NCI-H2029 (cell line): ENCODE results near the gene CFAP74.

Source experiments
- DNase-seq: peaks from one replicate; lab custom pipeline; 2025; lab: John Stamatoyannopoulos, UW

CFAP74 gene

GRCh38 chr1:2003541-2004131, at the start of gene CFAP74:
Gene CFAP74 (minus strand): TSS chr1:2003786. CDS start chr1:1990956, 12,830 bp downstream.
- no peak for DNase-seq

- no peak for DNase-seq
Observed at GRCh38 chr1:2053217-2053616, 49.6 kb upstream of the CFAP74 start.

- DNase-seq, result no peak
Observed at GRCh38 chr1:2052756-2053155, 49.2 kb upstream of the CFAP74 start.

GRCh38 chr1:2052054-2052679, 48.6 kb upstream of the CFAP74 start:
- DNase-seq, result no peak

- no peak for DNase-seq
Observed at GRCh38 chr1:2050793-2051682, 47.5 kb upstream of the CFAP74 start.

- DNase-seq, result no peak
Observed at GRCh38 chr1:2050461-2050792, 46.8 kb upstream of the CFAP74 start.

DNA sequence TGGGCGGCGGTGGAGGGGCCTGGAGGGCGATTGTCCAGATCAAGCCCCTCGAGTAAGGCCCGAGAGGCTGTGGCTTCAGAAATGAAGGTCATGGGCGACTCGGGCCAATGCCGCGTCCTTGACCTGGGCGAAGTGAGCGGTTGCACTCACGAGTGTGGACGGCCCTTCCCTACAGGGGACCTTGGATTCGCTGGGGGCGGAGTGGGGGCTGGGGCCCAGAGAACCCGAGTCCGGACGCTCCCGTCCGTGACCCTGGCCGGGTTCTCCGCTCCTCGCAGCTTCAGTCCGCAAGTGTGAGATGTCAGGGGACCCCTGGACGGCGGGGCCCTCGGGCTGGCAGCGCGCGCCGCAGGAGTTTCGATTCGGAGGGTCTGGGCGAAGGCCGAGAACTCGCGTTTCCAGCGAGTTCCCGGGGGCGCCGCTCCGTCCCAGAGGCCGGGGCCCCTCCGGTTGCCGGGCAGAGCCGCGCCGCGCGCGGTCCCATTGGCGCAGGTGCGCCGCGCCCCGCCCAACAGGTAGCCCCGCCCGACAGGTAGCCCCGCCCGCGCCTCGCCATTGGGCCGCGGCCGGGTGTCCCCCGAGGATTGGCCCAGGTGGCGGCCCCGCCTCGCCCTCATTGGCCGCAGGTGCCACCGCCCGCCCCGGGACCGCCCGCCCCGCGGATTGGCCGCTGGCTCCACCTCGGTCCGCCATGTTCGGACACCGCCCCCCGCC, 46.3 kb upstream of the CFAP74 start, which contains the start of gene PRKCZ:
Gene PRKCZ (plus strand): TSS at position 694 of the 714 bp plus-strand sequence. CDS start 220 bp downstream, outside the sequence.
- peak; percentile 82 for DNase-seq

DNA sequence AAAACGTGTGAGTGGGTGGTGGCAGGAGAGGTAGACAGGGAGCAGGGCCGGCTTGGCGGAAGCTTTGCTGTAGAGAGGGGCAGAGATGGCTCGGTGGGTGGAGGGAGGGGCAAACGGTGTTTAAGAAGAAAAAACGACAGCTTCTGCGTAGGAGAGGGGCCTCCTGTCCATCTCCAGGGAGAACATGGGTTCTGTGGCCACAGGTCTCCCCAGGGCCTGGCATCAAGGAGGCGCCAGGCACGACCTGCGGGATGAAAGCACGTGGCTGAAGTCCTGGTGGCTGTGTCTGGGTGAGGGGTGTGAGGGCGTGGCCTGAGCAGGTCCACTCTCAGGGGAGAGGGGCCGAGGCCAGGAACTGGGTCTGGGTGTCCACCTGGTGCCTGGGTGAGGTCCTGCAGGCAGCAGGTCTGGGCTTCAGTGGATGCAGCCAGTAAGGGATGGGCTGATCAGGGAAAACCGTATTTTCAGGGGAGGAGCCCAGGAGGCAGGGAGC, 45.7 kb upstream of the CFAP74 start:
- DNase-seq, result no peak

DNA sequence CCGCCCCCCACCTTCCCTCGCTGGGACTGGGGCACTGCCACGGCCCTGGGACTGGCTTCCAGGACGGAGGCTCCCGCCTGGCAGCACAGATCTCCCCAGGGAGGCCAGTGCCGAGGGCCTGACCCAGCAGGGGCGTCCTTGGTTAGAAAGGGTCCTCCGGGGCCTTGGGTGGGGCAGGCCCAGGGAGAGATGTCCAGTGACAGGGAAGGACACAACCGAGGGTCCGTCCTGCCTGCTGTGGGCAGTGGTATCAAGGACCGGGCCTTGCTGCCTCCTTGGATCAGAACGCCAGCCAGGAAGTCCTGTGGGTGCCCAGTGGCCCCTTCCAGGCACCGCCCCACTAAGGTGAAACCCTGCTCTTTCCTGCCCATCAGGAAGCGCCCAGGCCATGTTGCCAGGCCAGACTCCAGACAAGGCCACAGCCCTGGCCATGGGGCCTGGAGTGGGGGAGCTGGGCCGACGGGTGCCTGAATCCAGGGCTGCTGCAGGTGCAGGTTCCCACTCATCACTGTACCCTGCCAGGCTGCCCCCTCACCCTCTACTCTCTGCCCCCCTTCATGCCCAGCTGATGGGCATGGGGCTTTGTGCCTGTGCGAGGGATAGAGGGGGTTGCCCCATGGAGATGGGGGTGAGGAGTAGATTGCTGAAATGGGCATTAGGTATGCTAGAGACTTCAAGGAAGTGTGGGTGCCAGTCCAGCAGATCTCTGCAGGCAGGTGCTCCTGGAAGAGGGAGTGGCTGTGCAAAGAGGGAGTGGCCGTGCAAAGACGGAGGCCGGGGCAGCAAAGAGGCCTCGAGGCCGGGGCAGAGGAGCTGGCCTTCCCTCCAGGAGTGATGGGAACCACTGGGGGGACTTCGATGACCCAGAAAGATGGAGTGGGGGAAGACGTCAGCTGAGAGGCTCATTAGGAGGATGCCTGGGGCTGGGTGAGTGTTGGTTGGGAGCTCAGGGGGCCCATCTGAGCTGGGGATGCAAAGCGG, 44.5 kb upstream of the CFAP74 start:
- DNase-seq, result no peak

GRCh38 chr1:2046953-2047748, 43.6 kb upstream of the CFAP74 start:
- no peak for DNase-seq

- DNase-seq, result no peak
Observed at GRCh38 chr1:2046174-2046917, 42.8 kb upstream of the CFAP74 start.

DNA sequence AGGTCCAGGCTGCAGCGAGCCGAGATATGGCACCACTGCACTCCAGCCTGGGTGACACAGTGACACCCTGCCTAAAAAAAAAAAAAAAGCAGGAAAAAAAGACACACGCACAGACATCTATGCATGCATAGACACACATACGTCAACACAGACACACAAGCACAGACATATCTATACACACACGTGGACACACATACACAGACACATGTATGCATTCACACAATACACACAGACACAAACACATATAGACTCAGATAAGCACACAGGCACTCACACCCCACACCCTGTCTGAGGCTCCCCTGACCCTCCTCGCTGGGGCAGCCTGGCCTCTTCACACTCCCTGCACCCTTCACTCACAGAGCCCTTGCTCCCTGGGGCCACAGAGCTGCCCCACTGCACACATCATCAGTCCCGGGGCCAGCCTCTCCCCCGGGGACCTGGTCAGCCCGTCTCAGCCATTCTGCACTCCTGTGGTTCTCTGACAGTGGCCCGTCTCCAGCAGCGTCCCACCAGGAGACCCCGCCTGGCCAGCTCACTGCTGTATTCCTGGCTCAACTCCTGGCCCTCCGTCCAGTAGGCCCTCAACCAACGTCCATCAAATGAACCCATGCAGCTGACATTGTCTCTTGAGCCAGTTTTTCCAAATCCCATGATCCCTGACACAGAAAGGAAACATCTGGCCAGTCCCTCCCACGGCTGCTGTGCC, 42.0 kb upstream of the CFAP74 start:
- no peak for DNase-seq

- no peak for DNase-seq
Observed at GRCh38 chr1:2044510-2045319, 41.1 kb upstream of the CFAP74 start.

GRCh38 chr1:2043886-2044285, 40.3 kb upstream of the CFAP74 start:
- no peak for DNase-seq

GRCh38 chr1:2042830-2043773, 39.5 kb upstream of the CFAP74 start:
- no peak for DNase-seq

DNA sequence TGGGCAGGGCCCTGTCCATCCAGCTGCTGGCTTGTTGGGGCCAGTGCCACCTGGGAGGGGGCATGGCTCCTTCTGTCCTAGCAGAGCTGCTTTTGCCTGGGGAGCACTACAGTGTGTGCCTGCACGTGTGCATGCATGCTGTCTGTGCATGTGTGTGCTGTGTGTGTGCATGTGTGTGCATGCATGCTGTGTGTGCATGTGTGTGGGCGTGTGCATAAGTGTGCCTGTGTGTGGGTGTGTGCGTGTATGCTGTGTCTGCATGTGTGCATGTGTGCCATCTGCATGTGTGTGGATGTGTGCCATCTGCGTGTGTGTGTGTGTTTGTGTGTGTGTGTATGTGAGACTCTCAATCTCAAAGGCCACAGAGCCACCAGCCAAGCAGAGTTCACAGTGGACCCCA, 38.3 kb upstream of the CFAP74 start:
- DNase-seq, result no peak

- no peak for DNase-seq
Observed at GRCh38 chr1:2041305-2041704, 37.7 kb upstream of the CFAP74 start.
